Measurements from ENCODE around the gene CCRL2. TPM values are rescaled to one million over a fixed set of nuclear protein-coding genes. Genes with fewer than 3 reads are reported as not detected.
A peak's percentile ranks its signal among the peaks of the same experiment; 100 is the strongest.
"Not testable (repeated sequence)": the region's sequence is repeated elsewhere in the genome, so short reads cannot be mapped to it uniquely, and the experiment has no call there.

The CCRL2 gene
- total RNA-seq, 6 experiments from 2014 or later = 0.30 to 2.8 (median 1.3) TPM

DNA sequence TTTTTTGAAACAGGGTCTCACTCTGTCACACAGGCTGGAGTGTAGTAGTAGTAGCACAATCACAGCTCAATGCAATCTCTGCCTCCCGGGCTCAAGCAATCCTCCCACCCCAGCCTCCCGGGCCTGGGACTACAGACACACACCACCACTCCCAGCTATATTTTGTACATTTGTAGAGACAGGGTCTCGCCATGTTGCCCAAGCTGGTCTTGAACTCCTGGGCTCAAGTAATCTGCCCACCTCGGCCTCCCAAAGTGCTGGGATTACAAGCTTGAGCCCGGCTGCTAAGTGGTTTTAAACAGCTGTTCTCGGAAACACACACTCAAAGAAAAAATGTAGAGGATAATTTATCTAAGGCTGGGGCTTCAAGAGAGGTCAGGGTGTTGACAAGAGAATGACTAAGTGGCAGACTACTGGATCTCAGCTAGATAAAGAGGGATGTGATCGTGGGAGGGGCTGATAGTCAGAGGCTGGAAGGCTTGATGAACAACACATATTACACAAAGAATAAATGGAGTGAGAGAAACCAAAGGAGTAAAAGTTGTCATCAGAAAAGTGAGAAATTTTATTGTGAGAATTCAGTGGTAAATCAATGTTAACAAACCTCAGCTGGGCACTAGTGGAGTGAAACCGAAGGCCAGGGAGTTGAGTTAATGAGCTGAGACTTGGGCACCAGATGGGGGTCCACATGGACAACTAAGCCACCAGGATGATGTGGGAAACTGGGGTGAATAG, 6.9 kb upstream of the CCRL2 start:
- no peaks in the 10 kb centered on the region for H3K36me3 ChIP-seq
- WGBS (ENCODE audit: insufficient coverage, low coverage, low lambda C conversion rate, missing lambda C conversion rate) = 66% methylated on average over 7 of the region's 8 CpGs
- no peak for TF ChIP-seq CTCF (IDR thresholded peaks at IDR 0.05)
- no peak for TF ChIP-seq POLR2A (IDR thresholded peaks at IDR 0.05)
- no peaks in the 10 kb centered on the region for H3K27me3 ChIP-seq
- DNase-seq = no peak
- no peaks in the 10 kb centered on the region for H3K9me3 ChIP-seq
- ATAC-seq = no peak
- peaks cover 0 to 6% (median 2%) of the 10 kb centered on the region in 4 donors for H3K4me1 ChIP-seq
- no peak overlapping the region for H3K27ac ChIP-seq
- intact Hi-C loops (cut with DNase I) = no loop called here
- H3K4me3 ChIP-seq = no peak overlapping the region

DNA sequence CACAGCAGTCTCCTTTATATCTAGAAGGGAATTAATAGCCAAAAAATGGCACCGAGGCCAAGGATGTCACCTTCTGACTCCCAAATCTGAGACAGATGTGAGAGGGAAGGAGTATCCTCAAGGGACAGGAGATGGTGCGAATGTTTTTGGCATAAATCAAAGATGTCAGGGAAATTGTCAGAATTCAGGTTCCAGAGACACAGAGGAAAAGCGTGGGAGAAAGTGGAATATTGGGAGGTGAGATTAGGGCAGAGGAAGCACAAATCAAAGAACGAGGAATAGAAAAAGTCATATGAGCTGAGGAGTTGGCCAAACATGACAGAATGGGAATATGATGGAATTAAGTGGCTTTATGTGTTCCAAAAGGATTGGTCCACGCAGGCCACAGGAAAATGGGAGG, 6.2 kb upstream of the CCRL2 start:
- no peak for ATAC-seq
- no peak overlapping the region for H3K27ac ChIP-seq
- H3K36me3 ChIP-seq = no peaks in the 10 kb centered on the region
- TF ChIP-seq POLR2A (IDR thresholded peaks at IDR 0.05) (no peak), CTCF (IDR thresholded peaks at IDR 0.05) (no peak)
- DNase-seq = no peak
- peaks cover 0 to 13% (median 6%) of the 10 kb centered on the region in 4 donors for H3K4me1 ChIP-seq
- whole genome bisulfite sequencing (ENCODE audit: insufficient coverage, low coverage, low lambda C conversion rate, missing lambda C conversion rate) = 71% methylated on average over 5 of the region's 5 CpGs
- H3K27me3 ChIP-seq = no peaks in the 10 kb centered on the region
- intact Hi-C loops (cut with DNase I) = no loop called here
- no peak overlapping the region for H3K4me3 ChIP-seq
- H3K9me3 ChIP-seq = no peaks in the 10 kb centered on the region

DNA sequence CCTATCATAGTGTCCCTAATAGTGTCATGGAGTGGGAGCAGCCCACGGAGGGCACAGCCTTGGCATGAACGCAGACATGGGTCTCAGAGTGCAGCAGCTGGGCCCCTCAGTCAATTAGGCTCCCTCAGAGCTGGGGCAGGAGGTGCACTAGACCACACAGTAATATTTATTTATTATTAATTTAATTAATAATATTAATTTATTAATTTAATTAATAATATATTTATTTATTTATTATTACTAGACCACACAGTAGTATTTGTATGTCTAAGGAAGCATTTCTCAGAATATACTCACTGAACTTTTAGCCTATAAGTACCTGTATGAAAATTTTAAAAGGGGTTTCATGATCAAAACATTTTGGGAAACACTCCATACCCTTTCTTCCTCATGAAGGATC, 5.5 kb upstream of the CCRL2 start:
- ATAC-seq (no peak), DNase-seq (no peak)
- no peak for TF ChIP-seq POLR2A (IDR thresholded peaks at IDR 0.05)
- no peak for TF ChIP-seq CTCF (IDR thresholded peaks at IDR 0.05)
- Histone ChIP-seq H3K4me1 (peaks cover 0 to 14% (median 6%) of the 10 kb centered on the region in 4 donors), H3K36me3 (no peaks in the 10 kb centered on the region), H3K27ac (no peak overlapping the region), H3K27me3 (no peaks in the 10 kb centered on the region), H3K4me3 (no peak overlapping the region), H3K9me3 (no peaks in the 10 kb centered on the region)
- intact Hi-C loops (cut with DNase I) = no loop called here
- WGBS (ENCODE audit: insufficient coverage, low coverage, low lambda C conversion rate, missing lambda C conversion rate) = no CpG with 5 or more reads among the region's 2 CpGs

DNA sequence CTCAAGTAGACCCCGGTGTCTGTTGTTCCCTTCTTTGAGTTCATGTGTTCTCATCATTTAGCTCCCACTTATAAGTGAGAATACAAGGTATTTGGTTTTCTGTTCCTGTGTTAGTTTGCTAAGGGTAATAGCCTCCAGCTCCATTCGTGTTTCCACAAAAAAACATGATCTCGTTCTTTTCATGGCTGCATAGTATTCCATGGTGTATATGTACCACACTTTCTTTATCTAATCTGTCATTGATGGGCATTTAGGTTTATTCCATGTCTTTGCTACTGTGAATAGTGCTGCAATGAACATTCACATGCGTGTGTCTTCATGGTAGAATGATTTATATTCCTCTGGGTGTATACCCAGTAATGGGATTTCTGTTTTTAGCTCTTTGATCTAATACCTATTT, 4.2 kb upstream of the CCRL2 start:
- intact Hi-C loops (cut with DNase I); H3K36me3 ChIP-seq: not testable (repeated sequence)

GRCh38 chr3:46405301-46406019, 1.6 kb upstream of the CCRL2 start:
- Histone ChIP-seq H3K36me3 (no peaks in the 10 kb centered on the region), H3K27ac (peak overlapping the region; percentile 30 to 83 (median 49)), H3K4me1 (peaks cover 0 to 14% (median 6%) of the 10 kb centered on the region in 4 donors), H3K9me3 (no peaks in the 10 kb centered on the region), H3K4me3 (no peak overlapping the region), H3K27me3 (no peaks in the 10 kb centered on the region)
- intact Hi-C loops (cut with DNase I) = no loop called here
- no peak for TF ChIP-seq CTCF (IDR thresholded peaks at IDR 0.05)
- TF ChIP-seq POLR2A (IDR thresholded peaks at IDR 0.05) = no peak
- 22% methylated on average over 10 of the region's 11 CpGs for WGBS (ENCODE audit: insufficient coverage, low coverage, low lambda C conversion rate, missing lambda C conversion rate)
- ATAC-seq (peak; percentile 61 to 68 (median 68)), DNase-seq (peak in 1 of 3 donors; percentile 57)

More for the DNA sequence above, 4.2 kb upstream of the CCRL2 start:
- H3K9me3 ChIP-seq, H3K27me3 ChIP-seq, ATAC-seq, DNase-seq, H3K27ac ChIP-seq, H3K4me3 ChIP-seq: not testable (repeated sequence)
- H3K4me1 ChIP-seq = peaks cover 0 to 14% (median 6%) of the 10 kb centered on the region in 4 donors
- 76% methylated on average over 4 of the region's 4 CpGs for WGBS (ENCODE audit: insufficient coverage, low coverage, low lambda C conversion rate, missing lambda C conversion rate)

Data from right lobe of liver (tissue), 6 donors.